Endothelial cell of umbilical vein (primary cell): Measurements from ENCODE around the gene OSBPL5. TPM values are rescaled to one million over a fixed set of nuclear protein-coding genes. Genes with fewer than 3 reads are reported as not detected.

Experiments
- BruUV-seq: library from RNA; stranded (reverse); fragments of 400-500 nt; replicated peaks from 2 replicates; lab custom pipeline; 2021; lab: Mats Ljungman, UMichigan
- CTCF ChIA-PET: fragments of 300-600, 350-600 bp; sonication (Branson Sonifier 250); formaldehyde crosslinking; loops from one replicate; lab custom pipeline; 2021; ENCODE audit warnings: antibody characterized with exemption, inconsistent platforms; lab: Charles Lee
- POLR2A ChIA-PET: fragments of 300-600, 350-600 bp; sonication (Branson Sonifier 250); formaldehyde crosslinking; loops from one replicate; lab custom pipeline; 2021; ENCODE audit warnings: antibody characterized with exemption, inconsistent platforms; lab: Charles Lee
- DNase-seq: peaks from one replicate; pipeline ENCODE4 v3.0.0-alpha.2; 2011; ENCODE audit warnings: low read depth, low spot score
- FAIRE-seq: peaks from 2 replicates; lab custom pipeline; 2011; peaks lifted over from hg19 to GRCh38; lab: Jason Lieb, UNC
- H2AFZ ChIP-seq: 2 replicates; pipeline ENCODE4 v1.6.0; 2012; ENCODE audit warnings: low read depth, low read length, control low read depth, inconsistent platforms
- H3K27ac ChIP-seq: 2 replicates; pipeline ENCODE4 v1.5.1; 2011; ENCODE audit warnings: low read depth, mild to moderate bottlenecking, control low read depth, low read length, moderate library complexity; ENCODE audit not compliant: insufficient read depth
- H3K27me3 ChIP-seq, 2 experiments: 2 replicates each; pipeline versions ENCODE4 v1.6.0 to v1.6.1; 2011; ENCODE audit warnings: low read length in 2 of 2, mixed read lengths in 1 of 2; ENCODE audit not compliant: control insufficient read depth in 2 of 2, insufficient read depth in 2 of 2
- H3K36me3 ChIP-seq, 2 experiments: 2 replicates in 1 of 2; 3 replicates in 1 of 2; pipeline ENCODE4 v1.5.1; 2011; ENCODE audit warnings: low read length in 2 of 2, mild to moderate bottlenecking in 1 of 2, moderate library complexity in 1 of 2; ENCODE audit not compliant: control insufficient read depth in 2 of 2, insufficient read depth in 2 of 2; ENCODE audit errors: extremely low read depth in 1 of 2
- H3K4me1 ChIP-seq: 3 replicates; pipeline ENCODE4 v1.5.1; 2011; ENCODE audit warnings: mild to moderate bottlenecking, low read length; ENCODE audit not compliant: control insufficient read depth, insufficient read depth; ENCODE audit errors: extremely low read depth
- H3K4me2 ChIP-seq: 2 replicates; pipeline ENCODE4 v1.6.1; 2011; ENCODE audit warnings: low read length, control low read depth, mixed read lengths; ENCODE audit not compliant: insufficient read depth
- H3K4me3 ChIP-seq, 3 experiments: fragments of 200-600 bp in 1 of 3; sonication (generic), shearing (Covaris generic) in 1 of 3; replicated peaks in 1 of 3; 2 replicates each; pipeline ENCODE4 v1.5.1; 2011 to 2016; ENCODE audit warnings: control low read depth in 3 of 3, low read length in 3 of 3, mild to moderate bottlenecking in 2 of 3, inconsistent platforms in 1 of 3, low read depth in 1 of 3, moderate library complexity in 1 of 3; ENCODE audit not compliant: insufficient read depth in 1 of 3
- H3K79me2 ChIP-seq: 2 replicates; pipeline ENCODE4 v1.6.0; 2012; ENCODE audit warnings: low read length, inconsistent platforms; ENCODE audit not compliant: control insufficient read depth, insufficient read depth
- H3K9ac ChIP-seq: replicated peaks from 2 replicates; pipeline ENCODE3; 2011; ENCODE audit warnings: low read length, control low read depth; ENCODE audit not compliant: insufficient read depth; ENCODE audit errors: extremely low read depth
- H3K9me1 ChIP-seq: replicated peaks from 3 replicates; pipeline ENCODE4 v1.6.0; 2011; ENCODE audit warnings: mild to moderate bottlenecking, low read length; ENCODE audit not compliant: control insufficient read depth, insufficient read depth; ENCODE audit errors: extremely low read depth
- H3K9me3 ChIP-seq: replicated peaks from 2 replicates; pipeline ENCODE4 v1.5.1; 2012; ENCODE audit warnings: low read length, inconsistent platforms; ENCODE audit not compliant: control insufficient read depth, insufficient read depth
- H4K20me1 ChIP-seq: replicated peaks from 2 replicates; pipeline ENCODE3; 2011; ENCODE audit warnings: mild to moderate bottlenecking, low read length; ENCODE audit not compliant: control insufficient read depth, insufficient read depth; ENCODE audit errors: extremely low read depth
- CTCF ChIP-seq, 2 donors: IDR thresholded peaks; 1 replicate in 1 of 2; 2 replicates in 1 of 2; pipeline ENCODE4 v1.5.1; 2011; ENCODE audit warnings: low read length in 2 of 2, mild to moderate bottlenecking in 2 of 2, moderate library complexity in 2 of 2, control low read depth in 1 of 2, inconsistent platforms in 1 of 2, low read depth in 1 of 2; ENCODE audit not compliant: insufficient read depth in 1 of 2; ENCODE audit errors: extremely low read depth in 1 of 2
- EZH2 ChIP-seq: IDR thresholded peaks from 2 replicates; pipeline ENCODE4 v1.6.1; 2012; ENCODE audit warnings: borderline replicate concordance, low read depth, mild to moderate bottlenecking, moderate library complexity, low read length, inconsistent platforms; ENCODE audit not compliant: severe bottlenecking
- FOS ChIP-seq: IDR thresholded peaks from 2 replicates; pipeline ENCODE4 v1.6.1; 2011; ENCODE audit warnings: mild to moderate bottlenecking, low read length, moderate library complexity, borderline replicate concordance; ENCODE audit not compliant: insufficient read depth
- GATA2 ChIP-seq: IDR thresholded peaks from 2 replicates; pipeline ENCODE4 v1.7.0; 2011; ENCODE audit warnings: low read depth, mild to moderate bottlenecking, moderate library complexity, mixed read lengths, low read length; ENCODE audit not compliant: insufficient read length, insufficient read depth
- JUN ChIP-seq: IDR thresholded peaks from 2 replicates; pipeline ENCODE4 v1.6.1; 2011; ENCODE audit warnings: borderline replicate concordance, low read depth; ENCODE audit not compliant: insufficient read length, insufficient read depth
- MAX ChIP-seq: IDR thresholded peaks from 2 replicates; pipeline ENCODE4 v1.6.1; 2011; ENCODE audit not compliant: insufficient read depth, insufficient read length
- MYC ChIP-seq: IDR thresholded peaks from one replicate; pipeline ENCODE4 v1.6.1; 2011; ENCODE audit warnings: mild to moderate bottlenecking, low read depth, low read length
- POLR2A ChIP-seq: IDR thresholded peaks from 2 replicates; pipeline ENCODE4 v1.6.1; 2012; ENCODE audit warnings: low read depth, mild to moderate bottlenecking, control low read depth, low read length
- POLR2AphosphoS5 ChIP-seq: IDR thresholded peaks from 2 replicates; pipeline ENCODE4 v1.6.1; 2012; ENCODE audit warnings: low read depth, mild to moderate bottlenecking, control low read depth, low read length, moderate library complexity; ENCODE audit not compliant: insufficient read depth
- dilution Hi-C: fragments of 300-500 bp; cut with MboI; formaldehyde crosslinking; loops from one replicate; pipeline ENCODE4 v1.15.0; 2019; ENCODE audit warnings: low sequenced_read_pairs; ENCODE audit not compliant: extremely low pct_ligation_motif_present
- intact Hi-C: fragments of 100-400 bp; cut with micrococcal nuclease; formaldehyde crosslinking; loops from one replicate; pipeline ENCODE4 v1.10.0; 2022
- polyA plus RNA-seq, 4 experiments: library from polyadenylated mRNA; depleted of rRNA in 3 of 4; stranded (reverse) in 3 of 4; unstranded in 1 of 4; fragments of >200 nt; gene quantifications; 2 replicates each; pipeline versions ENCODE4 v1.2.1 to v1.2.3, GENCODE V29; 2011 to 2012; ENCODE audit warnings: missing spikeins in 1 of 4
- total RNA-seq: library from RNA; stranded (reverse); gene quantifications from 2 replicates; pipeline ENCODE4 v1.2.3, GENCODE V29; 2021

Gene OSBPL5
- total and polyA plus RNA-seq, 2 donors (not counting 3 experiments of a cell fraction or from before 2014, with no cell fraction given), result 8.7 to 37.7 TPM

GRCh38 chr11:3121931-3122774 lies 43.0 kb downstream of the OSBPL5 start:
- intact Hi-C loops (no loop called here), dilution Hi-C loops (no loop called here)
- ChIA-PET CTCF (no interaction called here), POLR2A (no interaction called here)
- Histone ChIP-seq H3K79me2 (no peaks in the 10 kb centered on the region), H3K9me1 (no peaks in the 10 kb centered on the region), H3K27ac (no peak overlapping the region), H3K4me3 (no peak overlapping the region), H4K20me1 (no peaks in the 10 kb centered on the region), H2AFZ (no peak overlapping the region), H3K4me2 (no peak overlapping the region), H3K9me3 (no peaks in the 10 kb centered on the region), H3K36me3 (peaks cover 5 to 12% of the 10 kb centered on the region in 2 experiments), H3K4me1 (peaks cover 24% of the 10 kb centered on the region), H3K27me3 (no peaks in the 10 kb centered on the region), H3K9ac (no peak overlapping the region)
- TF ChIP-seq EZH2 (no peak), GATA2 (no peak), FOS (no peak), MAX (no peak), JUN (no peak), MYC (no peak), POLR2A (no peak), CTCF (IDR thresholded peaks at IDR 0.05; ENCODE audit: extremely low read depth in 1 of 2, insufficient read depth in 1 of 2, low read depth in 1 of 2, low read length in 2 of 2) (no peak), POLR2AphosphoS5 (no peak)
- BruUV-seq, result no TSS peak
- DNase-seq (no peak), FAIRE-seq (no peak)
